ENCODE results near the gene HELT. TPM values are rescaled to one million over a fixed set of nuclear protein-coding genes. Genes with fewer than 3 reads are reported as not detected.

HELT gene
- total RNA-seq, 1 experiment from 2014 or later: not detected

GRCh38 chr4:185019456-185020292, 1.4 kb downstream of the HELT start:
- Histone ChIP-seq H3K79me2 (ENCODE audit: low read length) (no peaks in the 10 kb centered on the region), H3K9me3 (ENCODE audit: low read length) (no peaks in the 10 kb centered on the region), H3F3A (ENCODE audit: low read length, unreplicated experiment) (no peaks in the 10 kb centered on the region), H3K9me2 (replicated peaks; ENCODE audit: low read length) (no peaks in the 10 kb centered on the region), H3K4me1 (ENCODE audit: insufficient read depth, low read length) (no peaks in the 10 kb centered on the region), H3K4me3 (ENCODE audit: low read length) (peak overlapping the region; percentile 38; the same call in 1 of the 2 replicates), H2AFZ (ENCODE audit: low read length) (no peak overlapping the region), H3K27ac (ENCODE audit: low read length) (no peak overlapping the region), H3K27me3 (ENCODE audit: low read length) (peaks cover 88% of the 10 kb centered on the region), H3K36me3 (ENCODE audit: low read depth, low read length) (no peaks in the 10 kb centered on the region), H4K20me1 (ENCODE audit: low read length) (no peaks in the 10 kb centered on the region), H3K9ac (ENCODE audit: low read length) (no peak overlapping the region), H3K4me2 (ENCODE audit: low read length) (peak overlapping the region; percentile 64)
- BruUV-seq (replicated peaks): no TSS peak
- CTCF ChIA-PET: no interaction called here
- TF ChIP-seq, protein P1, sequence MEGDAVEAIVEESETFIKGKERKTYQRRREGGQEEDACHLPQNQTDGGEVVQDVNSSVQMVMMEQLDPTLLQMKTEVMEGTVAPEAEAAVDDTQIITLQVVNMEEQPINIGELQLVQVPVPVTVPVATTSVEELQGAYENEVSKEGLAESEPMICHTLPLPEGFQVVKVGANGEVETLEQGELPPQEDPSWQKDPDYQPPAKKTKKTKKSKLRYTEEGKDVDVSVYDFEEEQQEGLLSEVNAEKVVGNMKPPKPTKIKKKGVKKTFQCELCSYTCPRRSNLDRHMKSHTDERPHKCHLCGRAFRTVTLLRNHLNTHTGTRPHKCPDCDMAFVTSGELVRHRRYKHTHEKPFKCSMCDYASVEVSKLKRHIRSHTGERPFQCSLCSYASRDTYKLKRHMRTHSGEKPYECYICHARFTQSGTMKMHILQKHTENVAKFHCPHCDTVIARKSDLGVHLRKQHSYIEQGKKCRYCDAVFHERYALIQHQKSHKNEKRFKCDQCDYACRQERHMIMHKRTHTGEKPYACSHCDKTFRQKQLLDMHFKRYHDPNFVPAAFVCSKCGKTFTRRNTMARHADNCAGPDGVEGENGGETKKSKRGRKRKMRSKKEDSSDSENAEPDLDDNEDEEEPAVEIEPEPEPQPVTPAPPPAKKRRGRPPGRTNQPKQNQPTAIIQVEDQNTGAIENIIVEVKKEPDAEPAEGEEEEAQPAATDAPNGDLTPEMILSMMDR (conservative IDR thresholded peaks at IDR 0.05; ENCODE audit: low read depth, low read length): no peak
- TF ChIP-seq EZH2phosphoT487 (IDR thresholded peaks at IDR 0.05; ENCODE audit: borderline replicate concordance, low read length) (no peak), EZH2 (IDR thresholded peaks at IDR 0.05; ENCODE audit: low read length, unreplicated experiment) (no peak)
- no peak for DNase-seq
- intact Hi-C loops (cut with micrococcal nuclease): no loop called here
- POLR2A ChIA-PET (ENCODE audit: unreplicated experiment): no interaction called here
- ATAC-seq: no peak

GRCh38 chr4:185020293-185020808, 2.1 kb downstream of the HELT start:
- Histone ChIP-seq H3K27ac (ENCODE audit: low read length) (no peak overlapping the region), H3K9me3 (ENCODE audit: low read length) (no peaks in the 10 kb centered on the region), H3K9ac (ENCODE audit: low read length) (no peak overlapping the region), H3K9me2 (replicated peaks; ENCODE audit: low read length) (no peaks in the 10 kb centered on the region), H3K4me2 (ENCODE audit: low read length) (peak overlapping the region; percentile 64), H3K79me2 (ENCODE audit: low read length) (no peaks in the 10 kb centered on the region), H3K4me1 (ENCODE audit: insufficient read depth, low read length) (no peaks in the 10 kb centered on the region), H3K4me3 (ENCODE audit: low read length) (peak overlapping the region; percentile 38; the same call in 1 of the 2 replicates), H3K27me3 (ENCODE audit: low read length) (peaks cover 88% of the 10 kb centered on the region), H4K20me1 (ENCODE audit: low read length) (no peaks in the 10 kb centered on the region), H3K36me3 (ENCODE audit: low read depth, low read length) (no peaks in the 10 kb centered on the region), H3F3A (ENCODE audit: low read length, unreplicated experiment) (no peaks in the 10 kb centered on the region), H2AFZ (ENCODE audit: low read length) (no peak overlapping the region)
- no TSS peak for BruUV-seq (replicated peaks)
- intact Hi-C loops (cut with micrococcal nuclease): no loop called here
- ChIA-PET POLR2A (ENCODE audit: unreplicated experiment) (no interaction called here), CTCF (no interaction called here)
- TF ChIP-seq EZH2 (IDR thresholded peaks at IDR 0.05; ENCODE audit: low read length, unreplicated experiment) (peak; percentile 75), EZH2phosphoT487 (IDR thresholded peaks at IDR 0.05; ENCODE audit: borderline replicate concordance, low read length) (no peak)
- ATAC-seq (0 out of 2 replicates have a peak, but pooled peaks have one; percentile 20), DNase-seq (no peak)

DNA sequence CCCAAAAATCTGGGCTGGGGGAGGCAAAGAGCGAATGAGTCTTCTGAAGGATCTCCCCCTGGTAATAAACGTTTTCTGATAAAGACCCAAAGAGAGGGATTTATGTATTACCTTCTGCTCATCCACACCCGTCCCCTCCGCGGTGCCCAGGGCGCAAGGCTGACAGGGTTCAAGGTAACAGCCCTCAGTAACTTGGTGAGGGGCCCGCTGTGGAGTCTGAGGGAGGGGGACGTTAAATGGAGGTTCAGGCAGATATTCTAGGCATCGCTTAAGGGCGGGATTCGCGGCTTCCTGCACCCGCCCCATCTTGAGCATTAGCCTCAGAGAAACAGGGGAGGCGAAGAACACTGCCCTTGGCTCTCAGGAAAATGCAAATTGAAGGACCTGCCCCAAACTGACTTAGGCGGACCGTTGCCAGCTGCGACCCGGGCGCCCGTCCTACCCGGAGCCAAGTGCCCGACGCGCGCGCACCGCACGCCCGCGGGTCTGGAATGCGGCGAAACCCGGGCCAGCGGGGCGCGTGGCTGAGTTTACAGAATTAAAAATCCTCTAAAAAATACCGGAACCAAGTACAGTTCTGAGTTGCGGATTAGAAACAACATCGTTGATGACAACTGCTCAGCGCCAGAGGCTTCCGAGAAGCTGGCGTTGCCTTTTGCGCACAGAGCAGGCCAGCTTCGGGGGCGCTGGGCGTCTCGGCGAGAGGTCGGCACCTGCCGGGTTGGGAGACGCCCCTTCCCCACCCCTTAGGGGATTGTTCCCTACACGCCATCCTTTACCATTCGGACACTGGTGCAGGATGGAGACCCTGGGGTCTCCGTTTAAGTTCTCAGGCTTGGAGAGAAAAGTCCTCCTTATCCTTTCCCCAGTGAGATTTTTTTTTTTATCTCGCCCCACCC, 2.8 kb downstream of the HELT start:
- DNase-seq (no peak), ATAC-seq (no peak)
- Histone ChIP-seq H3K4me3 (ENCODE audit: low read length) (no peak overlapping the region), H2AFZ (ENCODE audit: low read length) (no peak overlapping the region), H3K27ac (ENCODE audit: low read length) (no peak overlapping the region), H3F3A (ENCODE audit: low read length, unreplicated experiment) (no peaks in the 10 kb centered on the region), H3K27me3 (ENCODE audit: low read length) (peaks cover 88% of the 10 kb centered on the region), H3K9me3 (ENCODE audit: low read length) (no peaks in the 10 kb centered on the region), H3K4me2 (ENCODE audit: low read length) (0 out of 2 replicates have a peak overlapping the region, but pooled peaks have one; percentile 64), H3K79me2 (ENCODE audit: low read length) (no peaks in the 10 kb centered on the region), H3K4me1 (ENCODE audit: insufficient read depth, low read length) (no peaks in the 10 kb centered on the region), H4K20me1 (ENCODE audit: low read length) (no peaks in the 10 kb centered on the region), H3K9ac (ENCODE audit: low read length) (no peak overlapping the region), H3K36me3 (ENCODE audit: low read depth, low read length) (no peaks in the 10 kb centered on the region), H3K9me2 (replicated peaks; ENCODE audit: low read length) (no peaks in the 10 kb centered on the region)
- ChIA-PET POLR2A (ENCODE audit: unreplicated experiment) (no interaction called here), CTCF (no interaction called here)
- intact Hi-C loops (cut with micrococcal nuclease): no loop called here
- TF ChIP-seq, protein P1 (conservative IDR thresholded peaks at IDR 0.05; ENCODE audit: low read depth, low read length): no peak
- TF ChIP-seq EZH2 (IDR thresholded peaks at IDR 0.05; ENCODE audit: low read length, unreplicated experiment) (no peak), EZH2phosphoT487 (IDR thresholded peaks at IDR 0.05; ENCODE audit: borderline replicate concordance, low read length) (no peak)
- no TSS peak for BruUV-seq (replicated peaks)
